Pulmonary artery endothelial cell (primary cell): Measurements from ENCODE around the gene DHRSX. TPM values are rescaled to one million over a fixed set of nuclear protein-coding genes. Genes with fewer than 3 reads are reported as not detected.
"Not testable (repeated sequence)": the region's sequence is repeated elsewhere in the genome, so short reads cannot be mapped to it uniquely, and the experiment has no call there.

Experiments used
- DNase-seq: peaks from one replicate; pipeline ENCODE4 v3.0.0-alpha.2; 2011; ENCODE audit warnings: low read depth, low spot score
- total RNA-seq: library from RNA; depleted of rRNA; stranded (reverse); fragments of >200 nt; gene quantifications from 2 replicates; pipeline ENCODE4 v1.2.3, GENCODE V29; 2014

Gene DHRSX
- total RNA-seq, 1 donor from 2014 or later = 23.7 TPM

- no peak for DNase-seq
These were observed 234.1 kb downstream of the DHRSX start for GRCh38 chrX:2266445-2267349.

- DNase-seq = not testable (repeated sequence)
These were observed 234.9 kb downstream of the DHRSX start for GRCh38 chrX:2265658-2266444.

- no peak for DNase-seq
These were observed 236.4 kb downstream of the DHRSX start for GRCh38 chrX:2264179-2265030.

GRCh38 chrX:2263203-2263602, 237.6 kb downstream of the DHRSX start:
- no peak for DNase-seq

- DNase-seq = no peak
These were observed 238.1 kb downstream of the DHRSX start for GRCh38 chrX:2262668-2263055.

GRCh38 chrX:2261831-2262667, 238.7 kb downstream of the DHRSX start:
- DNase-seq = no peak

GRCh38 chrX:2252331-2253065, 248.3 kb downstream of the DHRSX start:
- DNase-seq = no peak

- no peak for DNase-seq
These were observed 249.6 kb downstream of the DHRSX start for GRCh38 chrX:2251211-2251610.

- DNase-seq = no peak
These were observed 256.8 kb downstream of the DHRSX start for GRCh38 chrX:2243913-2244460.

GRCh38 chrX:2242980-2243379, 257.8 kb downstream of the DHRSX start:
- no peak for DNase-seq

GRCh38 chrX:2242326-2242725, 258.4 kb downstream of the DHRSX start:
- DNase-seq = no peak

- DNase-seq = not testable (repeated sequence)
These were observed 259.3 kb downstream of the DHRSX start for GRCh38 chrX:2241496-2241895.

- DNase-seq = not testable (repeated sequence)
These were observed 260.0 kb downstream of the DHRSX start for GRCh38 chrX:2240761-2241160.

- DNase-seq = no peak
These were observed 262.8 kb downstream of the DHRSX start for GRCh38 chrX:2237976-2238375.

GRCh38 chrX:2231570-2232192, 269.1 kb downstream of the DHRSX start:
- no peak for DNase-seq

GRCh38 chrX:2230457-2230856, 270.3 kb downstream of the DHRSX start:
- DNase-seq = no peak

- DNase-seq = no peak
These were observed 272.2 kb downstream of the DHRSX start for GRCh38 chrX:2228536-2228935.

- no peak for DNase-seq
These were observed 273.7 kb downstream of the DHRSX start for GRCh38 chrX:2226906-2227656.
